IPS-NIHi7 (cell line): Measurements from ENCODE around the gene SRMS.
"Not testable (repeated sequence)": the region's sequence is repeated elsewhere in the genome, so short reads cannot be mapped to it uniquely, and the experiment has no call there.

Experiments used
- DNase-seq: peaks from one replicate; pipeline ENCODE4 v3.0.0; 2012; ENCODE audit warnings: mixed read lengths; ENCODE audit errors: extremely low spot score

The SRMS gene

GRCh38 chr20:63565699-63566335, 18.3 kb upstream of the SRMS start:
- no peak for DNase-seq

GRCh38 chr20:63565021-63565698, 17.6 kb upstream of the SRMS start:
- no peak for DNase-seq

- no peak for DNase-seq
These were observed 16.7 kb upstream of the SRMS start for GRCh38 chr20:63564036-63564810.

- no peak for DNase-seq
These were observed 15.8 kb upstream of the SRMS start for GRCh38 chr20:63563225-63563935.

GRCh38 chr20:63562461-63563224, 15.1 kb upstream of the SRMS start:
- no peak for DNase-seq

- DNase-seq = no peak
These were observed 14.3 kb upstream of the SRMS start for GRCh38 chr20:63561624-63562396.

- no peak for DNase-seq
These were observed 13.5 kb upstream of the SRMS start for GRCh38 chr20:63560856-63561609.

GRCh38 chr20:63560333-63560805, 12.8 kb upstream of the SRMS start:
- no peak for DNase-seq

GRCh38 chr20:63559485-63560332, 12.2 kb upstream of the SRMS start:
- not testable (repeated sequence) for DNase-seq

- no peak for DNase-seq
These were observed 11.4 kb upstream of the SRMS start for GRCh38 chr20:63558804-63559484.

- no peak for DNase-seq
These were observed 9.9 kb upstream of the SRMS start for GRCh38 chr20:63557481-63557891.

- peak; percentile 43 for DNase-seq
These were observed 9.4 kb upstream of the SRMS start for GRCh38 chr20:63556873-63557478.

- no peak for DNase-seq
These were observed 8.3 kb upstream of the SRMS start for GRCh38 chr20:63555661-63556381.

GRCh38 chr20:63554361-63555278, 7.1 kb upstream of the SRMS start:
- DNase-seq = no peak

GRCh38 chr20:63553933-63554290, 6.4 kb upstream of the SRMS start, which contains the start of gene FNDC11:
Gene FNDC11 (plus strand): TSS chr20:63554159. CDS start chr20:63555664, 1,505 bp downstream.
- DNase-seq = peak; percentile 67
